ENCODE data around the gene HES5. TPM values are rescaled to one million over a fixed set of nuclear protein-coding genes. Genes with fewer than 3 reads are reported as not detected.
"Not testable (repeated sequence)": the region's sequence is repeated elsewhere in the genome, so short reads cannot be mapped to it uniquely, and the experiment has no call there.

HES5 gene
- total RNA-seq, 1 experiment from 2014 or later, result not detected

- no peak overlapping the region for H3K4ac ChIP-seq (ENCODE audit: low read depth, low read length)
- no peaks in the 10 kb centered on the region for H3K79me2 ChIP-seq (ENCODE audit: insufficient read depth, low read length)
- no peak overlapping the region for H3K4me3 Mint-ChIP-seq
- DNase-seq, result no peak
- H3K4me1 Mint-ChIP-seq, result peaks cover 16 to 22% of the 10 kb centered on the region in 2 experiments
- H3K27ac Mint-ChIP-seq, result no peak overlapping the region
- H3K4me2 ChIP-seq (ENCODE audit: insufficient read depth, insufficient read length, low read length), result no peak overlapping the region
- no peaks in the 10 kb centered on the region for H3K36me3 Mint-ChIP-seq (ENCODE audit: insufficient read depth in 1 of 3, low read depth in 3 of 3)
- no peak overlapping the region for H3K56ac ChIP-seq (ENCODE audit: insufficient read length, low read depth, low read length)
- no peak overlapping the region for H3K23ac ChIP-seq (ENCODE audit: insufficient read length, low read depth, low read length)
- no peak overlapping the region for H3K27ac ChIP-seq (ENCODE audit: insufficient read length, low read depth, low read length)
- no peaks in the 10 kb centered on the region for H3K79me1 ChIP-seq (ENCODE audit: insufficient read depth, low read depth, low read length, poor library complexity, severe bottlenecking)
- no peak overlapping the region for H2BK20ac ChIP-seq (ENCODE audit: low read depth, low read length, poor library complexity, severe bottlenecking)
- no peak overlapping the region for H2BK12ac ChIP-seq (ENCODE audit: insufficient read length, low read depth, low read length)
- no peak overlapping the region for H3K9ac ChIP-seq (ENCODE audit: extremely low read depth, insufficient read length, low read length)
- H3K27me3 Mint-ChIP-seq (ENCODE audit: low read depth), result no peaks in the 10 kb centered on the region
- H2BK120ac ChIP-seq (ENCODE audit: low read depth, low read length, poor library complexity, severe bottlenecking), result no peak overlapping the region
- WGBS (ENCODE audit: extremely low coverage, insufficient read length, low lambda C conversion rate), result no CpG with 5 or more reads among the region's 26 CpGs
- H2AFZ ChIP-seq (ENCODE audit: low read length), result no peak overlapping the region
- H4K5ac ChIP-seq (ENCODE audit: insufficient read length, low read depth, low read length), result no peak overlapping the region
- no peak overlapping the region for H3K18ac ChIP-seq (ENCODE audit: insufficient read length, low read depth, low read length)
- H2AK5ac ChIP-seq (ENCODE audit: insufficient read length, low read length), result no peak overlapping the region
- H4K91ac ChIP-seq (ENCODE audit: insufficient read length, low read depth, low read length), result no peak overlapping the region
- no peak overlapping the region for H2BK15ac ChIP-seq (ENCODE audit: low read depth, low read length)
- H2BK5ac ChIP-seq (ENCODE audit: insufficient read length, low read length), result no peak overlapping the region
- H4K8ac ChIP-seq (replicated peaks; ENCODE audit: insufficient read length, low read depth, low read length), result no peak overlapping the region
- H3K23me2 ChIP-seq (ENCODE audit: insufficient read length, low read depth, low read length, poor library complexity, severe bottlenecking), result peaks cover 3% of the 10 kb centered on the region
- H3K9me3 ChIP-seq (ENCODE audit: control insufficient read depth, low read depth, low read length), result no peaks in the 10 kb centered on the region
- H3K27me3 ChIP-seq (ENCODE audit: insufficient read depth, low read length), result no peaks in the 10 kb centered on the region
- TF ChIP-seq, protein P1, sequence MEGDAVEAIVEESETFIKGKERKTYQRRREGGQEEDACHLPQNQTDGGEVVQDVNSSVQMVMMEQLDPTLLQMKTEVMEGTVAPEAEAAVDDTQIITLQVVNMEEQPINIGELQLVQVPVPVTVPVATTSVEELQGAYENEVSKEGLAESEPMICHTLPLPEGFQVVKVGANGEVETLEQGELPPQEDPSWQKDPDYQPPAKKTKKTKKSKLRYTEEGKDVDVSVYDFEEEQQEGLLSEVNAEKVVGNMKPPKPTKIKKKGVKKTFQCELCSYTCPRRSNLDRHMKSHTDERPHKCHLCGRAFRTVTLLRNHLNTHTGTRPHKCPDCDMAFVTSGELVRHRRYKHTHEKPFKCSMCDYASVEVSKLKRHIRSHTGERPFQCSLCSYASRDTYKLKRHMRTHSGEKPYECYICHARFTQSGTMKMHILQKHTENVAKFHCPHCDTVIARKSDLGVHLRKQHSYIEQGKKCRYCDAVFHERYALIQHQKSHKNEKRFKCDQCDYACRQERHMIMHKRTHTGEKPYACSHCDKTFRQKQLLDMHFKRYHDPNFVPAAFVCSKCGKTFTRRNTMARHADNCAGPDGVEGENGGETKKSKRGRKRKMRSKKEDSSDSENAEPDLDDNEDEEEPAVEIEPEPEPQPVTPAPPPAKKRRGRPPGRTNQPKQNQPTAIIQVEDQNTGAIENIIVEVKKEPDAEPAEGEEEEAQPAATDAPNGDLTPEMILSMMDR (conservative IDR thresholded peaks at IDR 0.05), result no peak
- no peaks in the 10 kb centered on the region for H3K9me3 Mint-ChIP-seq
- no peaks in the 10 kb centered on the region for H4K20me1 ChIP-seq (ENCODE audit: control insufficient read depth, insufficient read depth, insufficient read length)
- no peaks in the 10 kb centered on the region; the same call in 1 of the 2 replicates for H3K4me1 ChIP-seq (ENCODE audit: insufficient read depth, low read length)
- no peak overlapping the region for H3K14ac ChIP-seq (ENCODE audit: insufficient read depth, low read length)
- no peak overlapping the region for H3T11ph ChIP-seq (ENCODE audit: low read length)
Observed at GRCh38 chr1:2552189-2552588, 22.1 kb upstream of the HES5 start.

GRCh38 chr1:2551544-2551943, 21.5 kb upstream of the HES5 start:
- no CpG with 5 or more reads among the region's 9 CpGs for WGBS (ENCODE audit: extremely low coverage, insufficient read length, low lambda C conversion rate)
- H3K36me3 Mint-ChIP-seq (ENCODE audit: insufficient read depth in 1 of 3, low read depth in 3 of 3), result not testable (repeated sequence)

More at GRCh38 chr1:2551544-2551943, 21.5 kb upstream of the HES5 start:
- not testable (repeated sequence) for H3K27me3 ChIP-seq (ENCODE audit: insufficient read depth, low read length); H3K9ac ChIP-seq (ENCODE audit: extremely low read depth, insufficient read length, low read length); H3K9me3 Mint-ChIP-seq; H2BK5ac ChIP-seq (ENCODE audit: insufficient read length, low read length); H3K4me2 ChIP-seq (ENCODE audit: insufficient read depth, insufficient read length, low read length); H2BK20ac ChIP-seq (ENCODE audit: low read depth, low read length, poor library complexity, severe bottlenecking); H3K56ac ChIP-seq (ENCODE audit: insufficient read length, low read depth, low read length); H4K5ac ChIP-seq (ENCODE audit: insufficient read length, low read depth, low read length); H3K27me3 Mint-ChIP-seq (ENCODE audit: low read depth); H4K8ac ChIP-seq (replicated peaks; ENCODE audit: insufficient read length, low read depth, low read length); H3K18ac ChIP-seq (ENCODE audit: insufficient read length, low read depth, low read length); H4K20me1 ChIP-seq (ENCODE audit: control insufficient read depth, insufficient read depth, insufficient read length); H3K23ac ChIP-seq (ENCODE audit: insufficient read length, low read depth, low read length); H3K4ac ChIP-seq (ENCODE audit: low read depth, low read length); H3K4me1 ChIP-seq (ENCODE audit: insufficient read depth, low read length); H3K27ac Mint-ChIP-seq; H3K79me1 ChIP-seq (ENCODE audit: insufficient read depth, low read depth, low read length, poor library complexity, severe bottlenecking); H3K9me3 ChIP-seq (ENCODE audit: control insufficient read depth, low read depth, low read length); H3K79me2 ChIP-seq (ENCODE audit: insufficient read depth, low read length); H3K27ac ChIP-seq (ENCODE audit: insufficient read length, low read depth, low read length); H2BK12ac ChIP-seq (ENCODE audit: insufficient read length, low read depth, low read length); H3K23me2 ChIP-seq (ENCODE audit: insufficient read length, low read depth, low read length, poor library complexity, severe bottlenecking); H4K91ac ChIP-seq (ENCODE audit: insufficient read length, low read depth, low read length); DNase-seq; H2AK5ac ChIP-seq (ENCODE audit: insufficient read length, low read length); H3K14ac ChIP-seq (ENCODE audit: insufficient read depth, low read length); H2AFZ ChIP-seq (ENCODE audit: low read length); H2BK120ac ChIP-seq (ENCODE audit: low read depth, low read length, poor library complexity, severe bottlenecking); H3T11ph ChIP-seq (ENCODE audit: low read length); H2BK15ac ChIP-seq (ENCODE audit: low read depth, low read length); H3K4me3 Mint-ChIP-seq
- H3K4me1 Mint-ChIP-seq, result peaks cover 14 to 19% of the 10 kb centered on the region in 2 experiments
